ENCODE measurements around the gene C16orf78. TPM values are rescaled to one million over a fixed set of nuclear protein-coding genes. Genes with fewer than 3 reads are reported as not detected.
A peak's percentile ranks its signal among the peaks of the same experiment; 100 is the strongest.

The C16orf78 gene
- total and polyA plus RNA-seq, 5 donors from 2014 or later = not detected

DNA sequence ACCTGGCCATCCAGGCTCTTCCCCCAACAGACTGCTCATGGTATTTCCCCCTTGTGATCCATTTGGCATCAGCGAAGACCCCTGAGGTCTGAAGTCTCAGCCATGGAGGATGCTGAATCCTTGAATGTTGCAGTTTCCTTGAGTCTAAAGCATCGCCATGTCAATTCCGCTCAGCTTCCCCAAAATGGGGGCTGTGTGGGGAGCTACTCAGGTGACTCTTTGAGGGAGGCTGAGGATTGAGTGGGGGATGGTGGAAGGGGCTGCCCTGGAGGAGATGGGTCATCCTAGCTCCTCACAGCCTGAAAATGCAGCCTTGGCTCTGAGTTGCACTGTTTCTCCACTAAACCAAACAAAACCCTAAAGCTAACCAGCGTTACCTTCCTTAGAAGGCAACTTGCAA, 2.6 kb downstream of the C16orf78 start:
- no peaks in the 10 kb centered on the region for H3K9me3 Mint-ChIP-seq
- no peaks in the 10 kb centered on the region for H3K4me1 Mint-ChIP-seq
- H3K4me3 Mint-ChIP-seq = no peak overlapping the region
- Histone ChIP-seq H3K9me3 (ENCODE audit: control insufficient read depth in 2 of 2, low read length in 2 of 2) (no peaks in the 10 kb centered on the region), H3K27me3 (ENCODE audit: control insufficient read depth, insufficient read depth, low read length) (no peaks in the 10 kb centered on the region), H3K27ac (ENCODE audit: insufficient read depth, low read length, poor library complexity, severe bottlenecking) (no peak overlapping the region), H3K4me3 (ENCODE audit: low read depth, low read length) (no peak overlapping the region), H3K36me3 (ENCODE audit: control insufficient read depth, insufficient read depth, low read length) (no peaks in the 10 kb centered on the region), H3K4me1 (ENCODE audit: control insufficient read depth, insufficient read depth, low read length, poor library complexity, severe bottlenecking) (no peaks in the 10 kb centered on the region)
- ATAC-seq (ENCODE audit: low read depth in 2 of 2) (no peak), DNase-seq (no peak)
- H3K27ac Mint-ChIP-seq = no peak overlapping the region
- no peaks in the 10 kb centered on the region for H3K36me3 Mint-ChIP-seq
- peaks cover 4% of the 10 kb centered on the region for H3K27me3 Mint-ChIP-seq

DNA sequence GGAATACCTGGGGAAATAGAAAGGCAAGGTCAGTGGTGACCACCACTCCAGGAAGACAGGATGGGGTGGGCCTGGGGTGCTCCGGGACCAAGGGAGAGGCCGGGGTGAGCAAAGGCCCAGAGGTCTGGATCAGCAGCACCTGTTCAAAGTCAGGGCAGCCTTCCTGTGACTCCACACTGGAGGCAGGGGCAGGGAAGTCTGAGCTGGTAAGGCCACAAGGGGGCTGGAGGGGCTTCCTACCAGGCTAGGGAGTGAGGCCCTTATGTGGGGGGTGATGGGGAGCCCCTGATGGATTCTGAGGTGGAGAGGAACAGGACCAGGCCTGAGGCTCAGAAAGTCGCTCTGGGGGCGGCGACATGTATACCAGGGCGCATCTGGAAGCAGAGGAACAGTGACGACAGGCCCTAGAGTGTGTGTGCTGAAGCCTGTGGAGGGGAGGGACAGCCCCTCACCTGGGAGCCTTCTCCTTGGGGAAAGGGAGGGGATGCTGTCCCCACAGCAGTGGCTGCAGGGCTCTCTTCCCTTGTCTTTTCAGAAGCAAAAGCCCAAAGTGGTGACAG, 3.7 kb downstream of the C16orf78 start:
- DNase-seq (no peak), ATAC-seq (ENCODE audit: low read depth in 2 of 2) (no peak)
- Mint-ChIP-seq H3K36me3 (no peaks in the 10 kb centered on the region), H3K9me3 (no peaks in the 10 kb centered on the region), H3K4me1 (no peaks in the 10 kb centered on the region), H3K27ac (no peak overlapping the region), H3K27me3 (peaks cover 4% of the 10 kb centered on the region), H3K4me3 (no peak overlapping the region)
- Histone ChIP-seq H3K27me3 (ENCODE audit: control insufficient read depth, insufficient read depth, low read length) (no peaks in the 10 kb centered on the region), H3K4me1 (ENCODE audit: control insufficient read depth, insufficient read depth, low read length, poor library complexity, severe bottlenecking) (no peaks in the 10 kb centered on the region), H3K9me3 (ENCODE audit: control insufficient read depth in 2 of 2, low read length in 2 of 2) (no peaks in the 10 kb centered on the region), H3K4me3 (ENCODE audit: low read depth, low read length) (no peak overlapping the region), H3K27ac (ENCODE audit: insufficient read depth, low read length, poor library complexity, severe bottlenecking) (no peak overlapping the region), H3K36me3 (ENCODE audit: control insufficient read depth, insufficient read depth, low read length) (no peaks in the 10 kb centered on the region)

DNA sequence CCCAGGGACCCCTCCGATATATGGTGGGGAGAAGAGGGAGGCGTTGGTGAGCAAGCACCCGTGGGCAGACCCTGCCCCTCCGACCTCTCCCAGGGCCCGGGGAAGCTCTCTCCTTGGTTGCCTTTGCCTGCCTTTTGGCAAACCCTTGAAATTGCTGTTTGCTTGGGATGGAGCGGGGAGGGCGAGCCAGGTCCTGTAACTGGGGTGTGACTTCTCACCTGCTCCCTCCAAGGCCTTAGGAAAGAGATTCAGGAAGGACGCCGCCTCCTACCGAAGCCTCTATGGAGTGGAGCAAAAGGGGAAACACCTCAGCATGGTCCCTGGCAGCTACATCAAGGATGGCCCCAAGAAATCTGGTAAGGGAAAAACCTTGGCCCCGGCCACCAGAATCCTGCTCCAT, 4.6 kb downstream of the C16orf78 start:
- Histone ChIP-seq H3K27ac (ENCODE audit: insufficient read depth, low read length, poor library complexity, severe bottlenecking) (no peak overlapping the region), H3K36me3 (ENCODE audit: control insufficient read depth, insufficient read depth, low read length) (no peaks in the 10 kb centered on the region), H3K9me3 (ENCODE audit: control insufficient read depth in 2 of 2, low read length in 2 of 2) (no peaks in the 10 kb centered on the region), H3K4me1 (ENCODE audit: control insufficient read depth, insufficient read depth, low read length, poor library complexity, severe bottlenecking) (no peaks in the 10 kb centered on the region), H3K27me3 (ENCODE audit: control insufficient read depth, insufficient read depth, low read length) (no peaks in the 10 kb centered on the region), H3K4me3 (ENCODE audit: low read depth, low read length) (no peak overlapping the region)
- peaks cover 0 to 5% (median 0%) of the 10 kb centered on the region in 7 donors for H3K9me3 Mint-ChIP-seq
- no peaks in the 10 kb centered on the region for H3K36me3 Mint-ChIP-seq
- H3K27me3 Mint-ChIP-seq = peaks cover 4% of the 10 kb centered on the region
- no peak for DNase-seq
- no peak overlapping the region for H3K4me3 Mint-ChIP-seq
- H3K27ac Mint-ChIP-seq = no peak overlapping the region
- ATAC-seq (ENCODE audit: low read depth in 2 of 2) = no peak
- no peaks in the 10 kb centered on the region for H3K4me1 Mint-ChIP-seq

DNA sequence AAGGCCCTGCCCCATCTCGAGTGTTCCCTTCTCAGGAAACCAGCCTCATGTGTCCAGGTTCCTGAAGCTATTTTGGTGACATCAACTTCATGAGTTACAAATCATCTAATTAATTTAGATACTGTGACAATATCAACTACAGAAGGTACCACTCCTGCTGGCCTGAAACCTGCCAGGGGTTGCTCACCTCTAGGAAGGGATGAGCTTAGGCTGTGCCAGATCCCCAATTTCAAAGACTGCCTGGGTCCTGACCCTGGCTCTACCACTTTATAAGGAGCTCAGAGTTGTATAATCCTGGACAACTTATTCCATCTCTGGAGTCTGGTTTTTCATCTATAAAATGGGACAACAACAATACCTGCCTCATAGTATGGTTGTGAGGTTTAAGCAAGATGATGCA, 5.2 kb downstream of the C16orf78 start:
- no peaks in the 10 kb centered on the region for H3K4me1 ChIP-seq (ENCODE audit: control insufficient read depth, insufficient read depth, low read length, poor library complexity, severe bottlenecking)
- Mint-ChIP-seq H3K4me1 (no peaks in the 10 kb centered on the region), H3K36me3 (no peaks in the 10 kb centered on the region), H3K4me3 (no peak overlapping the region), H3K27me3 (peaks cover 4% of the 10 kb centered on the region), H3K9me3 (peaks cover 0 to 8% (median 1%) of the 10 kb centered on the region in 7 donors), H3K27ac (no peak overlapping the region)
- H3K36me3 ChIP-seq (ENCODE audit: control insufficient read depth, insufficient read depth, low read length) = no peaks in the 10 kb centered on the region
- H3K27me3 ChIP-seq (ENCODE audit: control insufficient read depth, insufficient read depth, low read length) = no peaks in the 10 kb centered on the region
- ATAC-seq (ENCODE audit: low read depth in 2 of 2) (no peak), DNase-seq (no peak)
- H3K9me3 ChIP-seq (ENCODE audit: control insufficient read depth in 2 of 2, low read length in 2 of 2) = no peaks in the 10 kb centered on the region
- H3K27ac ChIP-seq (ENCODE audit: insufficient read depth, low read length, poor library complexity, severe bottlenecking) = no peak overlapping the region
- no peak overlapping the region for H3K4me3 ChIP-seq (ENCODE audit: low read depth, low read length)

DNA sequence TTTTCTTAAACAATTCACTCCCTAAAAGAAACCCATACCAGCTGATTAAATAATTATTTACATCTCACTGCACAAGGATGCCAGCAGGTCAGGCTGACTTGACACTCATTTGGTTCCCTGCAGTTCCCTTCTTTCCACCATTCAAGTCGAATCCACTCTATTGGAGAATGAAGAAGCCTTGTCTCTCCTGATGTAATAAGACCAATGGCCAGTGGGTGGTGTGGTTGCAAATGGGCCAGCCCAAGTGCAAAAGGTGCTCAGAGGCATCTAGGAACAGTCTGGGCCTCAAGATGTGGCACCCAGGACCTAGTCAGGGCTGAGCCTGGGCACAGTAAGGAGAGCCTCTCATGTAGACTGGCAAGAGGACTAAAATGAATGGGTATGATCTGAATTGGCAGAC, 9.3 kb downstream of the C16orf78 start:
- Histone ChIP-seq H3K36me3 (ENCODE audit: control insufficient read depth, insufficient read depth, low read length) (no peaks in the 10 kb centered on the region), H3K27me3 (ENCODE audit: control insufficient read depth, insufficient read depth, low read length) (no peaks in the 10 kb centered on the region), H3K4me3 (ENCODE audit: low read depth, low read length) (no peak overlapping the region), H3K4me1 (ENCODE audit: control insufficient read depth, insufficient read depth, low read length, poor library complexity, severe bottlenecking) (no peaks in the 10 kb centered on the region), H3K9me3 (ENCODE audit: control insufficient read depth in 2 of 2, low read length in 2 of 2) (no peaks in the 10 kb centered on the region), H3K27ac (ENCODE audit: insufficient read depth, low read length, poor library complexity, severe bottlenecking) (no peak overlapping the region)
- Mint-ChIP-seq H3K27me3 (no peaks in the 10 kb centered on the region), H3K36me3 (no peaks in the 10 kb centered on the region), H3K27ac (no peak overlapping the region), H3K4me3 (no peak overlapping the region), H3K9me3 (peaks cover 0 to 16% (median 3%) of the 10 kb centered on the region in 7 donors), H3K4me1 (no peaks in the 10 kb centered on the region)
- no peak for ATAC-seq (ENCODE audit: low read depth in 2 of 2)
- DNase-seq = peak in 1 of 3 donors; percentile 1

DNA sequence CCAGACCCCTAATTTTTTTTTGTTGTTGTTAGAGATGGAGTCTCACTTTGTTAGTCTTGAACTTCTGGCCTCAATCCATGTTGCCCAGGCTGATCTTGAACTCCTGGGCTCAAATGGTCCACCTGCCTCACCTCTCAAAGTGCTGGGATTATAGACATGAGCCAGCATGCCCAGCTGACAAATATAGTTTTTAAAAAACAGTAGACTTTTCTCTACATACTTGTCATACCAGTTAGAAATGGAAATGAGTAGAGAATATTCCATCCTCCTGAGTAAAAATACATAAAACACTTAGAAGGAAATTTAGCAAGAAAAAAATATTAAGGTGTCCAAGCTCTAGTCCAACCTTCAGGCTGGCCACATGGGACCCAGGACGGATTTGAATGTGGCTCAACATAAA, 21.4 kb downstream of the C16orf78 start:
- Histone ChIP-seq H3K4me1 (ENCODE audit: control insufficient read depth, insufficient read depth, low read length, poor library complexity, severe bottlenecking) (no peaks in the 10 kb centered on the region), H3K27me3 (ENCODE audit: control insufficient read depth, insufficient read depth, low read length) (no peaks in the 10 kb centered on the region), H3K36me3 (ENCODE audit: control insufficient read depth, insufficient read depth, low read length) (no peaks in the 10 kb centered on the region), H3K4me3 (ENCODE audit: low read depth, low read length) (no peak overlapping the region), H3K9me3 (ENCODE audit: control insufficient read depth in 2 of 2, low read length in 2 of 2) (no peaks in the 10 kb centered on the region), H3K27ac (ENCODE audit: insufficient read depth, low read length, poor library complexity, severe bottlenecking) (no peak overlapping the region)
- H3K9me3 Mint-ChIP-seq = peaks cover 0 to 2% (median 0%) of the 10 kb centered on the region in 7 donors
- no peaks in the 10 kb centered on the region for H3K4me1 Mint-ChIP-seq
- H3K27ac Mint-ChIP-seq = no peak overlapping the region
- ATAC-seq (ENCODE audit: low read depth in 2 of 2) (no peak), DNase-seq (no peak)
- H3K36me3 Mint-ChIP-seq = no peaks in the 10 kb centered on the region
- H3K27me3 Mint-ChIP-seq = peaks cover 8% of the 10 kb centered on the region
- H3K4me3 Mint-ChIP-seq = no peak overlapping the region

DNA sequence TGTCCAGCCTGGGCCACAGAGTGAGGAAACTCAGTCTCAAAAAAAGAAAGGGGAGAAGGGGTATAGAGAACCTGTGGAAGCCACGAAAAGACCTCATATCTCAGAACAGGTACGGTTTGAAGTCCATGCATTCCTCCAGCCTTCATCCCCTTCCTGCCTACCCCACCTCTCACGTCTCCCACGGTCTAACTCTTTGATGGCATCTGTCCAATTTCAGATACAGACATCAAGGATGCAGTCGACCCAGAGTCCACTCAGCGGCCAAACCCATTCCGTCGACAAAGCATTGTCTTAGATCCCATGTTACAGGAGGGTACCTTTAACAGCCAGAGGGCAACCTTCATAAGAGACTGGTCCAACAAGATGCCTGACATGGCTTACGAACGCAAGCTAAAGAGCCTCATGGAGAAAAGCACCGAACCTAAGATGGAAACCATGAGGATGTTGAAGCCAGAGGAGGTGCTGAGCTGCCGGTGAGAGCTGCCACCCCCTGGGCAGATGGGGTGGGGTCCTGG, 22.7 kb downstream of the C16orf78 start:
- DNase-seq = no peak
- Mint-ChIP-seq H3K4me3 (no peak overlapping the region), H3K36me3 (no peaks in the 10 kb centered on the region), H3K27me3 (peaks cover 6% of the 10 kb centered on the region), H3K4me1 (no peaks in the 10 kb centered on the region), H3K27ac (no peak overlapping the region), H3K9me3 (peaks cover 0 to 2% (median 0%) of the 10 kb centered on the region in 7 donors)
- no peak for ATAC-seq (ENCODE audit: low read depth in 2 of 2)
- no peak overlapping the region for H3K27ac ChIP-seq (ENCODE audit: insufficient read depth, low read length, poor library complexity, severe bottlenecking)
- no peaks in the 10 kb centered on the region for H3K27me3 ChIP-seq (ENCODE audit: control insufficient read depth, insufficient read depth, low read length)
- no peaks in the 10 kb centered on the region for H3K9me3 ChIP-seq (ENCODE audit: control insufficient read depth in 2 of 2, low read length in 2 of 2)
- no peaks in the 10 kb centered on the region for H3K4me1 ChIP-seq (ENCODE audit: control insufficient read depth, insufficient read depth, low read length, poor library complexity, severe bottlenecking)
- H3K36me3 ChIP-seq (ENCODE audit: control insufficient read depth, insufficient read depth, low read length) = no peaks in the 10 kb centered on the region
- H3K4me3 ChIP-seq (ENCODE audit: low read depth, low read length) = no peak overlapping the region

DNA sequence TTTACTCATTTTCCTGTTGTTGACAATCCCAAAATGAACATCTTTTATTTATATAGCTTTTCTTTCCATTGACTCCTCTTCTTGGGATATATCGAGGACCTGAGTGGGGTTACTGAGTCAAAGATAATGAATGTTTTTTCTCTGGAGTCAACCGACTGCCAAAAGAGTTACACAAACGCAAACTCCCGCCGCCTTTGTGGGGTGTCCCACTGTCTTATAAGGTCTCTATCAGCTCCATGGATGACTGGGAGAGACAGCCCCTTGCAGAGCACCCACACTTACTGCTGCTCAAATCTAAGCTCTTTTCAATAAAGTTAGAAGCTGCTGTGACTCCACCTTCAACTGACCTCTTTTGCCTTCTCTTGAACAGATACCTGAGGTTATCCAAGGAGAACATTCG, 25.2 kb downstream of the C16orf78 start:
- H3K36me3 ChIP-seq (ENCODE audit: control insufficient read depth, insufficient read depth, low read length) = no peaks in the 10 kb centered on the region
- no peak overlapping the region for H3K4me3 Mint-ChIP-seq

More for the DNA sequence above, 25.2 kb downstream of the C16orf78 start:
- H3K9me3 Mint-ChIP-seq = peaks cover 0 to 5% (median 0%) of the 10 kb centered on the region in 7 donors
- no peak overlapping the region for H3K27ac Mint-ChIP-seq
- no peaks in the 10 kb centered on the region for H3K4me1 Mint-ChIP-seq
- H3K4me3 ChIP-seq (ENCODE audit: low read depth, low read length) = no peak overlapping the region
- no peaks in the 10 kb centered on the region for H3K9me3 ChIP-seq (ENCODE audit: control insufficient read depth in 2 of 2, low read length in 2 of 2)
- no peaks in the 10 kb centered on the region for H3K27me3 ChIP-seq (ENCODE audit: control insufficient read depth, insufficient read depth, low read length)
- no peak for DNase-seq
- H3K27me3 Mint-ChIP-seq = peaks cover 7% of the 10 kb centered on the region
- H3K4me1 ChIP-seq (ENCODE audit: control insufficient read depth, insufficient read depth, low read length, poor library complexity, severe bottlenecking) = no peaks in the 10 kb centered on the region
- H3K27ac ChIP-seq (ENCODE audit: insufficient read depth, low read length, poor library complexity, severe bottlenecking) = no peak overlapping the region
- no peaks in the 10 kb centered on the region for H3K36me3 Mint-ChIP-seq
- ATAC-seq (ENCODE audit: low read depth in 2 of 2) = no peak
